ENCODE data around the gene WASHC2C. TPM values are rescaled to one million over a fixed set of nuclear protein-coding genes. Genes with fewer than 3 reads are reported as not detected.

The WASHC2C gene
- total RNA-seq, 1 donor from 2014 or later = 51.8 TPM

Other genes with a start within 250 kb of the WASHC2C start
- gene ZFAND4, start 54.5 kb upstream of the WASHC2C start, total RNA-seq = 26.2 and 27.9 TPM in 2 replicates
- gene AGAP4, start 120.2 kb downstream of the WASHC2C start, total RNA-seq = 41.1 and 47.4 TPM in 2 replicates
- 52.4 and 57.7 TPM in 2 replicates for gene TIMM23, start 245.2 kb downstream of the WASHC2C start, total RNA-seq

Measured in progenitor cell of endocrine pancreas (in vitro differentiated cells).